Uterus (tissue), 2 donors: ENCODE measurements around the gene EML5.

Source experiments
- POLR2A ChIP-seq, 2 donors: fragments of 450-650 bp; IDR thresholded peaks; one replicate each; pipeline ENCODE4 v1.6.1; 2016; ENCODE audit warnings: antibody characterized with exemption in 2 of 2, mild to moderate bottlenecking in 1 of 2, moderate library complexity in 1 of 2
- TF ChIP-seq, protein P1 (sequence below), 4 experiments: fragments of 200-600 bp in 2 of 4; fragments of 450-650 bp in 2 of 4; sonication (generic) in 2 of 4; IDR thresholded peaks; one replicate each; pipeline ENCODE4 v1.5.1; 2016 to 2019; ENCODE audit warnings: antibody characterized with exemption in 4 of 4, mild to moderate bottlenecking in 2 of 4, moderate library complexity in 1 of 4

DNA sequence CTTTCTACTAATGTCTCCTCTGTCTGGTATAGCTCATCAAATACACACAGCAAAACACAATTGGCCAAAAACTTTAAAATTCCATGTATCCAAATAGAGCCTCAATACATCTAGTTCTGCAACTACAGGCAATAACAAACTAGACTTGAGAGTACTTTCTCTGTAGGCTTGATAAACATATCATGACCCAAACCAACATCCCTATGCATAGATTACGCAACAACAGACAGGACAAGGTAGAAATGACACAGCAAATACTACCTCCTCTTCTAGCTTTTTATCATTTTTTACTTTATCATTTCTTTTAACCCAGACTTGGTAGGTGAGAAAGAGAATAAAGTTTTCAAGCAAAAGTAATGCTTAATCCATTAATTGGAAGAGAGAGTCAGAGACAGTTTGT is 41.8 kb downstream of the EML5 start:
- TF ChIP-seq, protein P1, sequence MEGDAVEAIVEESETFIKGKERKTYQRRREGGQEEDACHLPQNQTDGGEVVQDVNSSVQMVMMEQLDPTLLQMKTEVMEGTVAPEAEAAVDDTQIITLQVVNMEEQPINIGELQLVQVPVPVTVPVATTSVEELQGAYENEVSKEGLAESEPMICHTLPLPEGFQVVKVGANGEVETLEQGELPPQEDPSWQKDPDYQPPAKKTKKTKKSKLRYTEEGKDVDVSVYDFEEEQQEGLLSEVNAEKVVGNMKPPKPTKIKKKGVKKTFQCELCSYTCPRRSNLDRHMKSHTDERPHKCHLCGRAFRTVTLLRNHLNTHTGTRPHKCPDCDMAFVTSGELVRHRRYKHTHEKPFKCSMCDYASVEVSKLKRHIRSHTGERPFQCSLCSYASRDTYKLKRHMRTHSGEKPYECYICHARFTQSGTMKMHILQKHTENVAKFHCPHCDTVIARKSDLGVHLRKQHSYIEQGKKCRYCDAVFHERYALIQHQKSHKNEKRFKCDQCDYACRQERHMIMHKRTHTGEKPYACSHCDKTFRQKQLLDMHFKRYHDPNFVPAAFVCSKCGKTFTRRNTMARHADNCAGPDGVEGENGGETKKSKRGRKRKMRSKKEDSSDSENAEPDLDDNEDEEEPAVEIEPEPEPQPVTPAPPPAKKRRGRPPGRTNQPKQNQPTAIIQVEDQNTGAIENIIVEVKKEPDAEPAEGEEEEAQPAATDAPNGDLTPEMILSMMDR (IDR thresholded peaks at IDR 0.05): no peak
- TF ChIP-seq POLR2A (IDR thresholded peaks at IDR 0.05): no peak
